HepG2 (cell line): ENCODE data around the gene SOX13. TPM values are rescaled to one million over a fixed set of nuclear protein-coding genes. Genes with fewer than 3 reads are reported as not detected.

Source experiments
- NCOR1 ChIP-seq: fragments of 200-600 bp; sonication (generic); IDR thresholded peaks from 2 replicates; pipeline ENCODE4 v1.7.0; 2017; ENCODE audit warnings: antibody characterized with exemption, low read length, borderline replicate concordance
- NFYB ChIP-seq: sonication (generic); formaldehyde crosslinking; IDR thresholded peaks from 2 replicates; pipeline ENCODE4 v1.4.0; 2020; ENCODE audit warnings: missing genetic modification reagents
- PRMT3 ChIP-seq: sonication (generic); formaldehyde crosslinking; IDR thresholded peaks from 2 replicates; pipeline ENCODE4 v1.8.1; 2022; ENCODE audit warnings: low read depth, mild to moderate bottlenecking, moderate library complexity, missing genetic modification reagents, borderline replicate concordance
- ZNF121 ChIP-seq: sonication (generic); formaldehyde crosslinking; IDR thresholded peaks from 2 replicates; pipeline ENCODE4 v1.5.0; 2020; ENCODE audit warnings: mild to moderate bottlenecking, missing genetic modification reagents
- ZNF513 ChIP-seq: sonication (generic); formaldehyde crosslinking; conservative IDR thresholded peaks from 2 replicates; pipeline ENCODE4 v1.5.0; 2020; ENCODE audit warnings: missing genetic modification reagents
- polyA plus RNA-seq, 8 experiments: library from polyadenylated mRNA; depleted of rRNA in 3 of 8; stranded (reverse) in 7 of 8; unstranded in 1 of 8; fragments of >200 nt; fragmentation: Illumina TruSeq in 4 of 8; extraction: Trizol in 4 of 8; gene quantifications; 2 replicates each; pipeline versions ENCODE4 v1.2.1 to v1.2.3, GENCODE V29; 2011 to 2016; ENCODE audit warnings: low read depth in 4 of 8, missing spikeins in 1 of 8, mixed read lengths in 1 of 8; ENCODE audit not compliant: insufficient read depth in 1 of 8
- total RNA-seq, 5 experiments: library from RNA; depleted of rRNA; stranded (reverse); fragments of >200 nt; fragmentation: Illumina TruSeq; extraction: Trizol; gene quantifications; 2 replicates each; pipeline ENCODE4 v1.2.3, GENCODE V29; 2016; ENCODE audit warnings: low read depth in 1 of 5
- TF ChIP-seq, protein P1 (sequence below): sonication (generic); formaldehyde crosslinking; IDR thresholded peaks from 2 replicates; pipeline ENCODE4 v1.4.0; 2020; ENCODE audit warnings: missing genetic modification reagents, borderline replicate concordance
- TF ChIP-seq, protein P2 (sequence below): sonication (generic); formaldehyde crosslinking; IDR thresholded peaks from 2 replicates; pipeline ENCODE4 v1.4.0; 2020; ENCODE audit warnings: mild to moderate bottlenecking, missing genetic modification reagents
- TF ChIP-seq, protein P3 (sequence below): IDR thresholded peaks from 2 replicates; pipeline ENCODE4 v1.6.1; 2012; ENCODE audit warnings: low read depth, low read length, improper control_type of control experiment

The SOX13 gene
- total and polyA plus RNA-seq, 2 of the 13 experiments (the other 11 are each of a cell fraction or from before 2014, with no cell fraction given), result 13.3 to 15.8 TPM

GRCh38 chr1:204092632-204093420, 19.9 kb downstream of the SOX13 start (continued):
- TF ChIP-seq, protein P1, sequence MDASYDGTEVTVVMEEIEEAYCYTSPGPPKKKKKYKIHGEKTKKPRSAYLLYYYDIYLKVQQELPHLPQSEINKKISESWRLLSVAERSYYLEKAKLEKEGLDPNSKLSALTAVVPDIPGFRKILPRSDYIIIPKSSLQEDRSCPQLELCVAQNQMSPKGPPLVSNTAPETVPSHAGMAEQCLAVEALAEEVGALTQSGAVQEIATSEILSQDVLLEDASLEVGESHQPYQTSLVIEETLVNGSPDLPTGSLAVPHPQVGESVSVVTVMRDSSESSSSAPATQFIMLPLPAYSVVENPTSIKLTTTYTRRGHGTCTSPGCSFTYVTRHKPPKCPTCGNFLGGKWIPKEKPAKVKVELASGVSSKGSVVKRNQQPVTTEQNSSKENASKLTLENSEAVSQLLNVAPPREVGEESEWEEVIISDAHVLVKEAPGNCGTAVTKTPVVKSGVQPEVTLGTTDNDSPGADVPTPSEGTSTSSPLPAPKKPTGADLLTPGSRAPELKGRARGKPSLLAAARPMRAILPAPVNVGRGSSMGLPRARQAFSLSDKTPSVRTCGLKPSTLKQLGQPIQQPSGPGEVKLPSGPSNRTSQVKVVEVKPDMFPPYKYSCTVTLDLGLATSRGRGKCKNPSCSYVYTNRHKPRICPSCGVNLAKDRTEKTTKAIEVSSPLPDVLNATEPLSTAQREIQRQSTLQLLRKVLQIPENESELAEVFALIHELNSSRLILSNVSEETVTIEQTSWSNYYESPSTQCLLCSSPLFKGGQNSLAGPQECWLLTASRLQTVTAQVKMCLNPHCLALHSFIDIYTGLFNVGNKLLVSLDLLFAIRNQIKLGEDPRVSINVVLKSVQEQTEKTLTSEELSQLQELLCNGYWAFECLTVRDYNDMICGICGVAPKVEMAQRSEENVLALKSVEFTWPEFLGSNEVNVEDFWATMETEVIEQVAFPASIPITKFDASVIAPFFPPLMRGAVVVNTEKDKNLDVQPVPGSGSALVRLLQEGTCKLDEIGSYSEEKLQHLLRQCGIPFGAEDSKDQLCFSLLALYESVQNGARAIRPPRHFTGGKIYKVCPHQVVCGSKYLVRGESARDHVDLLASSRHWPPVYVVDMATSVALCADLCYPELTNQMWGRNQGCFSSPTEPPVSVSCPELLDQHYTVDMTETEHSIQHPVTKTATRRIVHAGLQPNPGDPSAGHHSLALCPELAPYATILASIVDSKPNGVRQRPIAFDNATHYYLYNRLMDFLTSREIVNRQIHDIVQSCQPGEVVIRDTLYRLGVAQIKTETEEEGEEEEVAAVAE (CRISPR knock-in tag), result no peak
- TF ChIP-seq, protein P2, sequence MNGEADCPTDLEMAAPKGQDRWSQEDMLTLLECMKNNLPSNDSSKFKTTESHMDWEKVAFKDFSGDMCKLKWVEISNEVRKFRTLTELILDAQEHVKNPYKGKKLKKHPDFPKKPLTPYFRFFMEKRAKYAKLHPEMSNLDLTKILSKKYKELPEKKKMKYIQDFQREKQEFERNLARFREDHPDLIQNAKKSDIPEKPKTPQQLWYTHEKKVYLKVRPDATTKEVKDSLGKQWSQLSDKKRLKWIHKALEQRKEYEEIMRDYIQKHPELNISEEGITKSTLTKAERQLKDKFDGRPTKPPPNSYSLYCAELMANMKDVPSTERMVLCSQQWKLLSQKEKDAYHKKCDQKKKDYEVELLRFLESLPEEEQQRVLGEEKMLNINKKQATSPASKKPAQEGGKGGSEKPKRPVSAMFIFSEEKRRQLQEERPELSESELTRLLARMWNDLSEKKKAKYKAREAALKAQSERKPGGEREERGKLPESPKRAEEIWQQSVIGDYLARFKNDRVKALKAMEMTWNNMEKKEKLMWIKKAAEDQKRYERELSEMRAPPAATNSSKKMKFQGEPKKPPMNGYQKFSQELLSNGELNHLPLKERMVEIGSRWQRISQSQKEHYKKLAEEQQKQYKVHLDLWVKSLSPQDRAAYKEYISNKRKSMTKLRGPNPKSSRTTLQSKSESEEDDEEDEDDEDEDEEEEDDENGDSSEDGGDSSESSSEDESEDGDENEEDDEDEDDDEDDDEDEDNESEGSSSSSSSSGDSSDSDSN (CRISPR knock-in tag), result no peak; the same call in 1 of the 2 replicates
- TF ChIP-seq NCOR1 (peak; percentile 85; the same call in 1 of the 2 replicates), NFYB (CRISPR knock-in tag) (no peak), ZNF121 (peak; percentile 89), ZNF513 (CRISPR knock-in tag) (no peak), PRMT3 (CRISPR knock-in tag) (no peak)
- TF ChIP-seq, protein P3, sequence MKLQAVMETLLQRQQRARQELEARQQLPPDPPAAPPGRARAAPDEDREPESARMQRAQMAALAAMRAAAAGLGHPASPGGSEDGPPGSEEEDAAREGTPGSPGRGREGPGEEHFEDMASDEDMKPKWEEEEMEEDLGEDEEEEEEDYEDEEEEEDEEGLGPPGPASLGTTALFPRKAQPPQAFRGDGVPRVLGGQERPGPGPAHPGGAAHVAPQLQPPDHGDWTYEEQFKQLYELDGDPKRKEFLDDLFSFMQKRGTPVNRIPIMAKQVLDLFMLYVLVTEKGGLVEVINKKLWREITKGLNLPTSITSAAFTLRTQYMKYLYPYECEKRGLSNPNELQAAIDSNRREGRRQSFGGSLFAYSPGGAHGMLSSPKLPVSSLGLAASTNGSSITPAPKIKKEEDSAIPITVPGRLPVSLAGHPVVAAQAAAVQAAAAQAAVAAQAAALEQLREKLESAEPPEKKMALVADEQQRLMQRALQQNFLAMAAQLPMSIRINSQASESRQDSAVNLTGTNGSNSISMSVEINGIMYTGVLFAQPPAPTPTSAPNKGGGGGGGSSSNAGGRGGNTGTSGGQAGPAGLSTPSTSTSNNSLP, result no peak
